Cardiac fibroblast (primary cell): ENCODE results near the gene TMEM108.

Source experiments
- DNase-seq, 2 donors: peaks; one replicate each; pipeline versions ENCODE4 v3.0.0 to v3.0.0-alpha.2; 2010; ENCODE audit warnings: low read depth in 2 of 2
- H3K4me3 ChIP-seq, 2 donors: replicated peaks in 1 of 2; 1 replicate in 1 of 2; 2 replicates in 1 of 2; pipeline ENCODE4 v1.5.1; 2011; ENCODE audit warnings: low read depth in 2 of 2, low read length in 2 of 2, mild to moderate bottlenecking in 2 of 2, moderate library complexity in 1 of 2
- TF ChIP-seq, protein P1 (sequence below): IDR thresholded peaks from one replicate; pipeline ENCODE4 v1.5.1; 2011; ENCODE audit warnings: low read depth, mild to moderate bottlenecking, low read length, inconsistent platforms

Gene TMEM108

GRCh38 chr3:133192967-133193366, 154.8 kb downstream of the TMEM108 start:
- no peak for DNase-seq
- H3K4me3 ChIP-seq: no peak overlapping the region
- TF ChIP-seq, protein P1, sequence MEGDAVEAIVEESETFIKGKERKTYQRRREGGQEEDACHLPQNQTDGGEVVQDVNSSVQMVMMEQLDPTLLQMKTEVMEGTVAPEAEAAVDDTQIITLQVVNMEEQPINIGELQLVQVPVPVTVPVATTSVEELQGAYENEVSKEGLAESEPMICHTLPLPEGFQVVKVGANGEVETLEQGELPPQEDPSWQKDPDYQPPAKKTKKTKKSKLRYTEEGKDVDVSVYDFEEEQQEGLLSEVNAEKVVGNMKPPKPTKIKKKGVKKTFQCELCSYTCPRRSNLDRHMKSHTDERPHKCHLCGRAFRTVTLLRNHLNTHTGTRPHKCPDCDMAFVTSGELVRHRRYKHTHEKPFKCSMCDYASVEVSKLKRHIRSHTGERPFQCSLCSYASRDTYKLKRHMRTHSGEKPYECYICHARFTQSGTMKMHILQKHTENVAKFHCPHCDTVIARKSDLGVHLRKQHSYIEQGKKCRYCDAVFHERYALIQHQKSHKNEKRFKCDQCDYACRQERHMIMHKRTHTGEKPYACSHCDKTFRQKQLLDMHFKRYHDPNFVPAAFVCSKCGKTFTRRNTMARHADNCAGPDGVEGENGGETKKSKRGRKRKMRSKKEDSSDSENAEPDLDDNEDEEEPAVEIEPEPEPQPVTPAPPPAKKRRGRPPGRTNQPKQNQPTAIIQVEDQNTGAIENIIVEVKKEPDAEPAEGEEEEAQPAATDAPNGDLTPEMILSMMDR: no peak

- TF ChIP-seq, protein P1: no peak
- no peak for DNase-seq
- H3K4me3 ChIP-seq: no peak overlapping the region
Observed at GRCh38 chr3:133196527-133196926, 158.3 kb downstream of the TMEM108 start.

- TF ChIP-seq, protein P1: no peak
- no peak overlapping the region for H3K4me3 ChIP-seq
- no peak for DNase-seq
Observed at GRCh38 chr3:133197619-133198018, 159.4 kb downstream of the TMEM108 start.

GRCh38 chr3:133206921-133207320, 168.7 kb downstream of the TMEM108 start:
- H3K4me3 ChIP-seq: no peak overlapping the region
- TF ChIP-seq, protein P1: no peak
- DNase-seq: no peak

- no peak for DNase-seq
- TF ChIP-seq, protein P1: no peak
- H3K4me3 ChIP-seq: no peak overlapping the region
Observed at GRCh38 chr3:133208184-133208583, 170.0 kb downstream of the TMEM108 start.

DNA sequence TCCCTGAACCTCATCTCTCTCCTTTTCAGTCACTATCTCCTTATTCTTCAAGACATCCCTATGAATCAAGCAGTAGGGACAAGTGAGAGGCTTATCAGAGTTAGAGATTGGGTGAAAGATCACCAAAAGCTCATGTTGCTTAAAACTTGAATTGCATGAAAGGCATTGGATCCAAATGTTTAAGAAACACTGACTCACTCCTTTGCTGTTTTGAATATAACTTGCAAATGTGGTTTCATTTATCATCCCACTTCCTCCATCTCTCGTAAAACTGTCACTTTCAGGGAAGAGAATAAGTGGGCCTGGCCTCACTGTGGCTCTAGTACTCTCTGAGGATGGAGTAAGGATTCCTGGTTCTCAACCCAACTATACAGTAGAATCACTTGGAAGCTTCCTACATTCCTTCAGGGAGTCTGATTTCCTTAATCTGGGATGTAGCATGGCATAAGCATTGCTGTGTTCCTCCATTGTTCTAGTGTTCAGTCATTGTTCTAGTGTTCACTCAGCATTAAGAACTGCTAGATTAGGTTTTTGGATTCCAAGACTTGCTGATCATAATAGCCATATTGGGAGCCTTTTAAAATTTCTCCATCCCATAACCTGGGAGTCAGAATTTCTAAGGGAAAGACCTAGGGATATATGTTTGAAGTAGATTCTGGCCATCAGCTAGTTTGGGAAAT, 171.8 kb downstream of the TMEM108 start:
- DNase-seq: peak; percentile 15 to 21
- TF ChIP-seq, protein P1: no peak
- no peak overlapping the region for H3K4me3 ChIP-seq

- H3K4me3 ChIP-seq: no peak overlapping the region
- TF ChIP-seq, protein P1: no peak
- DNase-seq: no peak
Observed at GRCh38 chr3:133210656-133211055, 172.5 kb downstream of the TMEM108 start.
